Neural cell (in vitro differentiated cells): ENCODE results near the gene CGB8. TPM values are rescaled to one million over a fixed set of nuclear protein-coding genes. Genes with fewer than 3 reads are reported as not detected.

ENCODE experiments used
- H2AFZ ChIP-seq: fragments of 200-600, 300-800 bp; sonication (generic), shearing (Covaris generic); 2 replicates; pipeline ENCODE4 v1.6.0; 2014; ENCODE audit warnings: low read depth, mild to moderate bottlenecking, antibody characterized with exemption, low read length, moderate library complexity
- H3F3A ChIP-seq: fragments of 200-600 bp; shearing (Covaris generic); 2 replicates; pipeline ENCODE4 v1.6.1; 2016; ENCODE audit warnings: mild to moderate bottlenecking, moderate library complexity, mixed read lengths, antibody characterized with exemption, low read length; ENCODE audit not compliant: insufficient read depth, poor library complexity, severe bottlenecking
- H3K27ac ChIP-seq: fragments of 200-600, 300-800 bp; sonication (generic), shearing (Covaris generic); 2 replicates; pipeline ENCODE4 v1.5.1; 2014; ENCODE audit warnings: mild to moderate bottlenecking, low read length, moderate library complexity
- H3K27me3 ChIP-seq: fragments of 300-800, 200-600 bp; sonication (generic), shearing (Covaris generic); 2 replicates; pipeline ENCODE4 v1.6.0; 2014; ENCODE audit warnings: mild to moderate bottlenecking, low read depth, low read length, moderate library complexity; ENCODE audit not compliant: insufficient read depth
- H3K36me3 ChIP-seq: fragments of 300-800, 200-600 bp; sonication (generic), shearing (Covaris generic); 2 replicates; pipeline ENCODE4 v1.5.1; 2014; ENCODE audit warnings: mild to moderate bottlenecking, antibody characterized with exemption, low read length, moderate library complexity; ENCODE audit not compliant: insufficient read depth
- H3K4me2 ChIP-seq: fragments of 300-800, 200-600 bp; sonication (generic), shearing (Covaris generic); 2 replicates; pipeline ENCODE4 v1.6.0; 2014; ENCODE audit warnings: mild to moderate bottlenecking, low read length
- H3K4me3 ChIP-seq: fragments of 300-800, 200-600 bp; sonication (generic), shearing (Covaris generic); 2 replicates; pipeline ENCODE4 v1.5.1; 2014; ENCODE audit warnings: mild to moderate bottlenecking, low read length, moderate library complexity
- H3K79me2 ChIP-seq: fragments of 200-600 bp; shearing (Covaris generic); replicated peaks from 2 replicates; pipeline ENCODE4 v1.6.0; 2014; ENCODE audit warnings: mild to moderate bottlenecking, low read length, moderate library complexity; ENCODE audit not compliant: insufficient read depth
- H3K9ac ChIP-seq: fragments of 300-800, 200-600 bp; sonication (generic), shearing (Covaris generic); 2 replicates; pipeline ENCODE4 v1.6.1; 2016; ENCODE audit warnings: mild to moderate bottlenecking, low read length, mixed read lengths
- H3K9me2 ChIP-seq: fragments of 200-600 bp; shearing (Covaris generic); 2 replicates; pipeline ENCODE4 v1.6.1; 2016; ENCODE audit warnings: mild to moderate bottlenecking, low read length, mixed read lengths; ENCODE audit not compliant: insufficient read depth
- H3K9me3 ChIP-seq: fragments of 200-600, 300-800 bp; sonication (generic), shearing (Covaris generic); 2 replicates; pipeline ENCODE4 v1.6.1; 2016; ENCODE audit warnings: mild to moderate bottlenecking, mixed run types, low read length, moderate library complexity, mixed read lengths
- H4K20me1 ChIP-seq: fragments of 200-600 bp; shearing (Covaris generic); 2 replicates; pipeline ENCODE4 v1.6.1; 2016; ENCODE audit warnings: mild to moderate bottlenecking, mixed run types; ENCODE audit not compliant: insufficient read depth
- EP300 ChIP-seq: fragments of 450-650 bp; conservative IDR thresholded peaks from 2 replicates; pipeline ENCODE4 v1.6.1; 2014; ENCODE audit warnings: antibody characterized with exemption, mild to moderate bottlenecking, moderate library complexity; ENCODE audit not compliant: poor library complexity, severe bottlenecking
- EZH2 ChIP-seq: fragments of 200-600, 300-800 bp; shearing (Covaris generic), sonication (generic); IDR thresholded peaks from 2 replicates; pipeline ENCODE4 v1.6.1; 2014; ENCODE audit warnings: antibody characterized with exemption, low read length, borderline replicate concordance, mild to moderate bottlenecking; ENCODE audit not compliant: insufficient read depth, poor library complexity, severe bottlenecking
- MXI1 ChIP-seq: fragments of 450-650 bp; conservative IDR thresholded peaks from 2 replicates; pipeline ENCODE4 v1.6.1; 2014; ENCODE audit warnings: antibody characterized with exemption, mild to moderate bottlenecking; ENCODE audit not compliant: poor library complexity, severe bottlenecking
- POLR2AphosphoS5 ChIP-seq: IDR thresholded peaks from 2 replicates; pipeline ENCODE4 v1.6.1; 2012
- REST ChIP-seq: IDR thresholded peaks from 2 replicates; pipeline ENCODE4 v1.6.1; 2012; ENCODE audit warnings: borderline replicate concordance
- SMC3 ChIP-seq: fragments of 450-650 bp; conservative IDR thresholded peaks from 2 replicates; pipeline ENCODE4 v1.6.1; 2014; ENCODE audit warnings: antibody characterized with exemption, mild to moderate bottlenecking, moderate library complexity; ENCODE audit not compliant: poor library complexity
- TAF1 ChIP-seq: IDR thresholded peaks from 2 replicates; pipeline ENCODE4 v1.6.1; 2012; ENCODE audit warnings: low read depth
- polyA plus RNA-seq: library from polyadenylated mRNA; depleted of rRNA; stranded (reverse); fragments of >200 nt; gene quantifications from 2 replicates; pipeline ENCODE4 v1.2.3, GENCODE V29; 2014

Gene CGB8
- polyA plus RNA-seq, 1 donor from 2014 or later: not detected

GRCh38 chr19:49084206-49085019 lies 35.5 kb upstream of the CGB8 start:
- peak overlapping the region; percentile 65 for H3K9ac ChIP-seq
- TF ChIP-seq EP300: no peak
- TF ChIP-seq REST: no peak
- TF ChIP-seq TAF1: no peak
- no peak for TF ChIP-seq SMC3
- no peak for TF ChIP-seq POLR2AphosphoS5
- no peak for TF ChIP-seq EZH2
- no peak for TF ChIP-seq MXI1
- H3K36me3 ChIP-seq: no peaks in the 10 kb centered on the region
- no peaks in the 10 kb centered on the region for H3K9me2 ChIP-seq
- H4K20me1 ChIP-seq: no peaks in the 10 kb centered on the region
- peaks cover 31% of the 10 kb centered on the region for H3K79me2 ChIP-seq
- H3K27me3 ChIP-seq: no peaks in the 10 kb centered on the region
- peak overlapping the region; percentile 86 for H3K4me3 ChIP-seq
- H3K9me3 ChIP-seq: no peaks in the 10 kb centered on the region
- H3K27ac ChIP-seq: peak overlapping the region; percentile 78
- H2AFZ ChIP-seq: peak overlapping the region; percentile 78
- H3K4me2 ChIP-seq: no peak overlapping the region
- H3F3A ChIP-seq: no peaks in the 10 kb centered on the region

GRCh38 chr19:49081273-49081672 lies 32.4 kb upstream of the CGB8 start:
- Histone ChIP-seq H3K9me2 (no peaks in the 10 kb centered on the region), H3K9me3 (no peaks in the 10 kb centered on the region), H3K79me2 (peaks cover 8% of the 10 kb centered on the region), H3K27ac (no peak overlapping the region), H3K36me3 (no peaks in the 10 kb centered on the region), H3F3A (no peaks in the 10 kb centered on the region), H3K4me2 (no peak overlapping the region), H3K9ac (no peak overlapping the region), H4K20me1 (no peaks in the 10 kb centered on the region), H2AFZ (no peak overlapping the region), H3K4me3 (no peak overlapping the region), H3K27me3 (no peaks in the 10 kb centered on the region)
- no peak for TF ChIP-seq POLR2AphosphoS5
- no peak for TF ChIP-seq REST
- no peak for TF ChIP-seq EZH2
